Prostate gland (tissue), 2 donors: ENCODE measurements around the gene DNAI4. TPM values are rescaled to one million over a fixed set of nuclear protein-coding genes. Genes with fewer than 3 reads are reported as not detected.
A peak's percentile ranks its signal among the peaks of the same experiment; 100 is the strongest.

Experiments used
- DNase-seq: peaks from one replicate; pipeline ENCODE4 v3.0.0-alpha.2; 2019; ENCODE audit warnings: low spot score
- H3K27ac ChIP-seq, 2 donors: fragments of 200-600 bp; sonication (generic); 2 replicates each; pipeline ENCODE4 v1.5.1; 2017 to 2019
- H3K27me3 ChIP-seq: fragments of 200-600 bp; sonication (generic); replicated peaks from 2 replicates; pipeline ENCODE4 v1.5.1; 2019; ENCODE audit not compliant: insufficient read depth
- H3K36me3 ChIP-seq, 2 donors: fragments of 200-600 bp; sonication (generic); 1 replicate in 1 of 2; 2 replicates in 1 of 2; pipeline versions ENCODE4 v1.5.1 to v1.8.1; 2017 to 2019
- H3K4me1 ChIP-seq: fragments of 200-600 bp; sonication (generic); replicated peaks from 2 replicates; pipeline ENCODE4 v1.5.1; 2019
- H3K4me3 ChIP-seq, 2 donors: fragments of 200-600 bp; sonication (generic); 2 replicates each; pipeline ENCODE4 v1.5.1; 2017 to 2019
- H3K9me3 ChIP-seq: fragments of 200-600 bp; sonication (generic); 2 replicates; pipeline ENCODE4 v1.5.1; 2017
- CTCF ChIP-seq, 4 experiments: fragments of 200-600 bp in 2 of 4; fragments of 450-650 bp in 2 of 4; sonication (generic) in 2 of 4; IDR thresholded peaks; 1 replicate in 3 of 4; 2 replicates in 1 of 4; pipeline ENCODE4 v1.5.1; 2016 to 2019; ENCODE audit warnings: antibody characterized with exemption in 4 of 4, mild to moderate bottlenecking in 2 of 4, moderate library complexity in 2 of 4
- POLR2A ChIP-seq: fragments of 450-650 bp; IDR thresholded peaks from one replicate; pipeline ENCODE4 v1.6.1; 2016; ENCODE audit warnings: antibody characterized with exemption, mild to moderate bottlenecking
- POLR2AphosphoS5 ChIP-seq: sonication (generic); formaldehyde crosslinking; IDR thresholded peaks from one replicate; pipeline ENCODE4 v1.6.1; 2017; ENCODE audit warnings: antibody characterized with exemption
- WGBS: methylation state at CpG from one replicate; pipeline ENCODE4 v1.1.5; 2018; 5-methylcytosine and 5-hydroxymethylcytosine counted together
- intact Hi-C: fragments of 100-400 bp; cut with DNase I; formaldehyde crosslinking; loops from one replicate; pipeline ENCODE4 v1.14.2; 2022
- total RNA-seq, 2 donors: library from RNA; depleted of rRNA; stranded (reverse); fragments of >200 nt; gene quantifications; one replicate each; pipeline ENCODE4 v1.1.0, GENCODE V29; 2016

Gene DNAI4
- total RNA-seq, 2 donors from 2014 or later = 8.0 to 8.5 TPM

DNA sequence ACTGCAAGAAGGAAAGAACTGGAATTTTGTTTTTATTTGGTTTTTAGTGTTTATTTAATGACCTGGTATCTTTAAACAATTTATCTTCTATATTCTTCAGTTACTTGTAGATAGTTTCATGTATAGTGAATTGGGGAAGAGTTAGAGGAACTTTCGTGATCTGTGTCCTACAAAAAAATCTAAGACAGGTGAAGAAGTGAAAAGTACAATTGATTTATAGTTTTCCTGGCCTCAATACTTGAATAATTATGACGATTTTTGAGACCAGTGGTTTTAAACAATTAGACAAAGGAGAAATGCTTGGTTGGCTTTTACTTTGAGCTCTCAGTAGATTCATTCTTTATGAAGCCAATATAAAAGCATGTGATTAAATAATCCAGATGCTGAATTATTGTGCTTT lies 7.6 kb upstream of the DNAI4 start:
- Histone ChIP-seq H3K27me3 (no peaks in the 10 kb centered on the region), H3K4me3 (no peak overlapping the region), H3K36me3 (no peaks in the 10 kb centered on the region), H3K4me1 (no peaks in the 10 kb centered on the region), H3K9me3 (no peaks in the 10 kb centered on the region), H3K27ac (no peak overlapping the region)
- TF ChIP-seq POLR2A (no peak), CTCF (IDR thresholded peaks at IDR 0.05) (no peak), POLR2AphosphoS5 (no peak)
- WGBS = 54% methylated on average over 2 of the region's 2 CpGs
- intact Hi-C loops = loop anchor here (5.0 kb wide), 1 partner anchor 120 kb away; the partner anchor contains the start of gene SLC35D1
- no peak for DNase-seq

DNA sequence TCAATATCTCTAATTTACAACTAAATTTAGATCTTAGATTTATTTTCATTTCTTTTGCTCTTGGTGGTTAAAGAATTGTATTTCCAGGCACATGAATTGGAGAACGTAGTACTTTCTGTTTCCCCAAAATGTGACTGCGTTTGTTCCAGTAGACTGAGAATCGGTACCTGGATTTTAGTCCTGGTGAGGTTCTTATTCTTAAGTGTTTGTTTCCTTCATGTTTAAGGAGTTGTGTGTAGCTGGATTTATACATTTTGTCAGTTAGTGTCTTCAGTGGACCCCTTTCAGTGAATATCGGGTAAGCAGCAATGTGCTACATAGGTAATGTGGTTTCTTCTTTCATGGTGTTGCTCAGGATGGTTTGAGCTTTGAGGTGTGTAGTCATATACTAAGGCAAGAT lies 6.9 kb upstream of the DNAI4 start:
- whole genome bisulfite sequencing = 36% methylated on average over 4 of the region's 4 CpGs
- Histone ChIP-seq H3K36me3 (no peaks in the 10 kb centered on the region), H3K4me1 (no peaks in the 10 kb centered on the region), H3K9me3 (no peaks in the 10 kb centered on the region), H3K27ac (peak overlapping the region; percentile 97), H3K4me3 (peak overlapping the region; percentile 74 to 89), H3K27me3 (no peaks in the 10 kb centered on the region)
- intact Hi-C loops = loop anchor here (5.0 kb wide), 1 partner anchor 121 kb away; the partner anchor contains the start of gene SLC35D1
- no peak for DNase-seq
- TF ChIP-seq POLR2AphosphoS5 (no peak), CTCF (IDR thresholded peaks at IDR 0.05) (no peak), POLR2A (no peak)

DNA sequence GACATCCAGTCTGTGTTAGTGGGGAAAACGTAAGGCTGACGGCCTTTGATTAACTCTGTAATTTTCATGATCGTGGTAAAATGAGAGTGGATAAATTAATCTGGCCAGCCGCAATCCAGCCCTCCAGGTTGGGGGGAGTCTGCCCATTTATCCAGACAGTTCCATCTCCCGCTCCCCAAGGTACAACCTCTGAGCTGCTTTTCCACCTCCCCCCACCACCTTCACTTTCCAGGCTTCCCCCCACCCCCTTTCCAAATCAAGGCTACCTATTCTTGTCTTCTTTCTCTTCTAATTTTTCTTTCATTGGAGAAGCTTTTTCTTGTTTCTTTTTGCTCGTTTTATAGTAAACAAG lies 6.1 kb upstream of the DNAI4 start:
- Histone ChIP-seq H3K27ac (peak overlapping the region; percentile 97), H3K9me3 (no peaks in the 10 kb centered on the region), H3K36me3 (no peaks in the 10 kb centered on the region), H3K4me1 (no peaks in the 10 kb centered on the region), H3K4me3 (peak overlapping the region; percentile 74 to 89), H3K27me3 (no peaks in the 10 kb centered on the region)
- no peak for DNase-seq
- WGBS = 1% methylated on average over 6 of the region's 6 CpGs
- TF ChIP-seq POLR2AphosphoS5 (no peak), CTCF (IDR thresholded peaks at IDR 0.05) (no peak), POLR2A (no peak)
- intact Hi-C loops = loop anchor here (5.0 kb wide), 1 partner anchor 122 kb away; the partner anchor contains the start of gene SLC35D1

- WGBS = under 1% methylated on average over 61 of the region's 83 CpGs
These were observed 5.6 kb upstream of the DNAI4 start for GRCh38 chr1:66929999-66930822.

More at GRCh38 chr1:66929999-66930822, 5.6 kb upstream of the DNAI4 start:
- Histone ChIP-seq H3K9me3 (no peaks in the 10 kb centered on the region), H3K4me1 (no peaks in the 10 kb centered on the region), H3K27me3 (no peaks in the 10 kb centered on the region), H3K27ac (peak overlapping the region; percentile 97), H3K4me3 (peak overlapping the region; percentile 74 to 89), H3K36me3 (no peaks in the 10 kb centered on the region)
- DNase-seq = peak; percentile 91
- TF ChIP-seq CTCF (IDR thresholded peaks at IDR 0.05) (peak; percentile 33 to 73 (median 59)), POLR2AphosphoS5 (peak; percentile 30), POLR2A (peak; percentile 87)
- intact Hi-C loops = loop anchor here (5.0 to 10.0 kb wide), 2 partner anchors 55 to 122 kb away; partner anchors contain the start of gene SLC35D1
